Esophagus squamous epithelium (tissue), 4 donors: ENCODE results near the gene CRACDL.

Source experiments
- POLR2A ChIP-seq, 4 donors: fragments of 450-650 bp; IDR thresholded peaks; one replicate each; pipeline ENCODE4 v1.6.1; 2017; ENCODE audit warnings: antibody characterized with exemption in 4 of 4, mild to moderate bottlenecking in 4 of 4, moderate library complexity in 3 of 4
- TF ChIP-seq, protein P1 (sequence below), 6 experiments: fragments of 450-650 bp in 4 of 6; fragments of 200-600 bp in 2 of 6; sonication (generic) in 2 of 6; IDR thresholded peaks; one replicate each; pipeline ENCODE4 v1.5.1; 2016 to 2019; ENCODE audit warnings: antibody characterized with exemption in 6 of 6, mild to moderate bottlenecking in 4 of 6, moderate library complexity in 4 of 6

DNA sequence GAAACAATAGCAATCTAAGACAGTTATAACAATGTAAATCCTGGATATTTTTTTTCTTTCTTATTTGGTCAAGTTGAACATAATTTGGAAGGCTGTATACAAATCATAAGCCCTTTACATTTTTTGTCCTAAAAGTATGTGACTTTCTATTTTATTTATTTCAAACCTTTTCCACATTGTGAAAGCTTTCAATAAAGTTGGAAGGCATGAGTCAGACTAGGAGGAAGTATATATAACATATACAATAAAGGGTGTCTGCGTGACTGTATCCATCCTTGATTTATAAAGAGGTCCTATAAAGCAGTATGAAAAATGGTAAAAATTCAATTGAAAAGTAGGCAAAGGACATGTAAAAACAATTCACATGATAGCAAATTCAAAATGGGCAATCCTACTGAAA, 44.4 kb downstream of the CRACDL start:
- TF ChIP-seq, protein P1, sequence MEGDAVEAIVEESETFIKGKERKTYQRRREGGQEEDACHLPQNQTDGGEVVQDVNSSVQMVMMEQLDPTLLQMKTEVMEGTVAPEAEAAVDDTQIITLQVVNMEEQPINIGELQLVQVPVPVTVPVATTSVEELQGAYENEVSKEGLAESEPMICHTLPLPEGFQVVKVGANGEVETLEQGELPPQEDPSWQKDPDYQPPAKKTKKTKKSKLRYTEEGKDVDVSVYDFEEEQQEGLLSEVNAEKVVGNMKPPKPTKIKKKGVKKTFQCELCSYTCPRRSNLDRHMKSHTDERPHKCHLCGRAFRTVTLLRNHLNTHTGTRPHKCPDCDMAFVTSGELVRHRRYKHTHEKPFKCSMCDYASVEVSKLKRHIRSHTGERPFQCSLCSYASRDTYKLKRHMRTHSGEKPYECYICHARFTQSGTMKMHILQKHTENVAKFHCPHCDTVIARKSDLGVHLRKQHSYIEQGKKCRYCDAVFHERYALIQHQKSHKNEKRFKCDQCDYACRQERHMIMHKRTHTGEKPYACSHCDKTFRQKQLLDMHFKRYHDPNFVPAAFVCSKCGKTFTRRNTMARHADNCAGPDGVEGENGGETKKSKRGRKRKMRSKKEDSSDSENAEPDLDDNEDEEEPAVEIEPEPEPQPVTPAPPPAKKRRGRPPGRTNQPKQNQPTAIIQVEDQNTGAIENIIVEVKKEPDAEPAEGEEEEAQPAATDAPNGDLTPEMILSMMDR (IDR thresholded peaks at IDR 0.05), result no peak
- TF ChIP-seq POLR2A (IDR thresholded peaks at IDR 0.05), result no peak
